Neural cell (in vitro differentiated cells): Measurements from ENCODE around the gene SPOCK3. TPM values are rescaled to one million over a fixed set of nuclear protein-coding genes. Genes with fewer than 3 reads are reported as not detected.

Source experiments
- H2AFZ ChIP-seq: fragments of 200-600, 300-800 bp; sonication (generic), shearing (Covaris generic); 2 replicates; pipeline ENCODE4 v1.6.0; 2014; ENCODE audit warnings: low read depth, mild to moderate bottlenecking, antibody characterized with exemption, low read length, moderate library complexity
- H3F3A ChIP-seq: fragments of 200-600 bp; shearing (Covaris generic); 2 replicates; pipeline ENCODE4 v1.6.1; 2016; ENCODE audit warnings: mild to moderate bottlenecking, moderate library complexity, mixed read lengths, antibody characterized with exemption, low read length; ENCODE audit not compliant: insufficient read depth, poor library complexity, severe bottlenecking
- H3K27ac ChIP-seq: fragments of 200-600, 300-800 bp; sonication (generic), shearing (Covaris generic); 2 replicates; pipeline ENCODE4 v1.5.1; 2014; ENCODE audit warnings: mild to moderate bottlenecking, low read length, moderate library complexity
- H3K27me3 ChIP-seq: fragments of 300-800, 200-600 bp; sonication (generic), shearing (Covaris generic); 2 replicates; pipeline ENCODE4 v1.6.0; 2014; ENCODE audit warnings: mild to moderate bottlenecking, low read depth, low read length, moderate library complexity; ENCODE audit not compliant: insufficient read depth
- H3K36me3 ChIP-seq: fragments of 300-800, 200-600 bp; sonication (generic), shearing (Covaris generic); 2 replicates; pipeline ENCODE4 v1.5.1; 2014; ENCODE audit warnings: mild to moderate bottlenecking, antibody characterized with exemption, low read length, moderate library complexity; ENCODE audit not compliant: insufficient read depth
- H3K4me2 ChIP-seq: fragments of 300-800, 200-600 bp; sonication (generic), shearing (Covaris generic); 2 replicates; pipeline ENCODE4 v1.6.0; 2014; ENCODE audit warnings: mild to moderate bottlenecking, low read length
- H3K4me3 ChIP-seq: fragments of 300-800, 200-600 bp; sonication (generic), shearing (Covaris generic); 2 replicates; pipeline ENCODE4 v1.5.1; 2014; ENCODE audit warnings: mild to moderate bottlenecking, low read length, moderate library complexity
- H3K79me2 ChIP-seq: fragments of 200-600 bp; shearing (Covaris generic); replicated peaks from 2 replicates; pipeline ENCODE4 v1.6.0; 2014; ENCODE audit warnings: mild to moderate bottlenecking, low read length, moderate library complexity; ENCODE audit not compliant: insufficient read depth
- H3K9ac ChIP-seq: fragments of 300-800, 200-600 bp; sonication (generic), shearing (Covaris generic); 2 replicates; pipeline ENCODE4 v1.6.1; 2016; ENCODE audit warnings: mild to moderate bottlenecking, low read length, mixed read lengths
- H3K9me2 ChIP-seq: fragments of 200-600 bp; shearing (Covaris generic); 2 replicates; pipeline ENCODE4 v1.6.1; 2016; ENCODE audit warnings: mild to moderate bottlenecking, low read length, mixed read lengths; ENCODE audit not compliant: insufficient read depth
- H3K9me3 ChIP-seq: fragments of 200-600, 300-800 bp; sonication (generic), shearing (Covaris generic); 2 replicates; pipeline ENCODE4 v1.6.1; 2016; ENCODE audit warnings: mild to moderate bottlenecking, mixed run types, low read length, moderate library complexity, mixed read lengths
- H4K20me1 ChIP-seq: fragments of 200-600 bp; shearing (Covaris generic); 2 replicates; pipeline ENCODE4 v1.6.1; 2016; ENCODE audit warnings: mild to moderate bottlenecking, mixed run types; ENCODE audit not compliant: insufficient read depth
- CTCF ChIP-seq: fragments of 450-650 bp; IDR thresholded peaks from 2 replicates; pipeline ENCODE4 v1.5.1; 2014; ENCODE audit warnings: antibody characterized with exemption, mild to moderate bottlenecking, moderate library complexity; ENCODE audit not compliant: poor library complexity, severe bottlenecking
- EP300 ChIP-seq: fragments of 450-650 bp; conservative IDR thresholded peaks from 2 replicates; pipeline ENCODE4 v1.6.1; 2014; ENCODE audit warnings: antibody characterized with exemption, mild to moderate bottlenecking, moderate library complexity; ENCODE audit not compliant: poor library complexity, severe bottlenecking
- EZH2 ChIP-seq: fragments of 200-600, 300-800 bp; shearing (Covaris generic), sonication (generic); IDR thresholded peaks from 2 replicates; pipeline ENCODE4 v1.6.1; 2014; ENCODE audit warnings: antibody characterized with exemption, low read length, borderline replicate concordance, mild to moderate bottlenecking; ENCODE audit not compliant: insufficient read depth, poor library complexity, severe bottlenecking
- MXI1 ChIP-seq: fragments of 450-650 bp; conservative IDR thresholded peaks from 2 replicates; pipeline ENCODE4 v1.6.1; 2014; ENCODE audit warnings: antibody characterized with exemption, mild to moderate bottlenecking; ENCODE audit not compliant: poor library complexity, severe bottlenecking
- POLR2AphosphoS5 ChIP-seq: IDR thresholded peaks from 2 replicates; pipeline ENCODE4 v1.6.1; 2012
- RAD21 ChIP-seq: fragments of 450-650 bp; conservative IDR thresholded peaks from 2 replicates; pipeline ENCODE4 v1.6.1; 2014; ENCODE audit warnings: antibody characterized with exemption, mild to moderate bottlenecking, moderate library complexity
- REST ChIP-seq: IDR thresholded peaks from 2 replicates; pipeline ENCODE4 v1.6.1; 2012; ENCODE audit warnings: borderline replicate concordance
- SMC3 ChIP-seq: fragments of 450-650 bp; conservative IDR thresholded peaks from 2 replicates; pipeline ENCODE4 v1.6.1; 2014; ENCODE audit warnings: antibody characterized with exemption, mild to moderate bottlenecking, moderate library complexity; ENCODE audit not compliant: poor library complexity
- TAF1 ChIP-seq: IDR thresholded peaks from 2 replicates; pipeline ENCODE4 v1.6.1; 2012; ENCODE audit warnings: low read depth
- polyA plus RNA-seq: library from polyadenylated mRNA; depleted of rRNA; stranded (reverse); fragments of >200 nt; gene quantifications from 2 replicates; pipeline ENCODE4 v1.2.3, GENCODE V29; 2014

The SPOCK3 gene
- polyA plus RNA-seq, 1 donor from 2014 or later: 7.9 TPM

- no peaks in the 10 kb centered on the region for H3K36me3 ChIP-seq
- H4K20me1 ChIP-seq: no peaks in the 10 kb centered on the region
- H3K9me2 ChIP-seq: no peaks in the 10 kb centered on the region
- no peaks in the 10 kb centered on the region for H3K79me2 ChIP-seq
- H3K4me3 ChIP-seq: no peak overlapping the region
- no peak overlapping the region for H3K9ac ChIP-seq
- TF ChIP-seq TAF1 (no peak), CTCF (no peak), RAD21 (no peak)
- H2AFZ ChIP-seq: no peak overlapping the region
- no peaks in the 10 kb centered on the region for H3K27me3 ChIP-seq
- H3F3A ChIP-seq: no peaks in the 10 kb centered on the region
- H3K27ac ChIP-seq: no peak overlapping the region
- H3K4me2 ChIP-seq: no peak overlapping the region
- no peaks in the 10 kb centered on the region for H3K9me3 ChIP-seq
These were observed 208.6 kb downstream of the SPOCK3 start for GRCh38 chr4:167025670-167026069.

- H4K20me1 ChIP-seq: no peaks in the 10 kb centered on the region
- no peak overlapping the region for H3K4me3 ChIP-seq
- no peaks in the 10 kb centered on the region for H3F3A ChIP-seq
- no peak overlapping the region for H3K4me2 ChIP-seq
- no peaks in the 10 kb centered on the region for H3K9me3 ChIP-seq
- no peak overlapping the region for H3K27ac ChIP-seq
- no peak overlapping the region for H3K9ac ChIP-seq
- no peaks in the 10 kb centered on the region for H3K27me3 ChIP-seq
- H3K36me3 ChIP-seq: no peaks in the 10 kb centered on the region
- no peak for TF ChIP-seq SMC3
- TF ChIP-seq EZH2: no peak
- TF ChIP-seq MXI1: no peak
- TF ChIP-seq RAD21: no peak
- no peak for TF ChIP-seq CTCF
- TF ChIP-seq POLR2AphosphoS5: no peak
- no peak for TF ChIP-seq EP300
- no peak for TF ChIP-seq TAF1
- TF ChIP-seq REST: no peak
- H3K79me2 ChIP-seq: no peaks in the 10 kb centered on the region
- H2AFZ ChIP-seq: no peak overlapping the region
- H3K9me2 ChIP-seq: no peaks in the 10 kb centered on the region
These were observed 210.8 kb downstream of the SPOCK3 start for GRCh38 chr4:167023364-167023925.
